HT-29 (cell line): ENCODE results near the gene GRIK1. TPM values are rescaled to one million over a fixed set of nuclear protein-coding genes. Genes with fewer than 3 reads are reported as not detected.
A peak's percentile ranks its signal among the peaks of the same experiment; 100 is the strongest.
"Not testable (repeated sequence)": the region's sequence is repeated elsewhere in the genome, so short reads cannot be mapped to it uniquely, and the experiment has no call there.

Source experiments
- DNase-seq: peaks from one replicate; pipeline ENCODE4 v3.0.0-alpha.2; 2015; ENCODE audit warnings: low spot score
- total RNA-seq: library from RNA; depleted of rRNA; stranded (reverse); fragments of >200 nt; shearing (Covaris generic); gene quantifications from 2 replicates; pipeline ENCODE4 v1.2.3, GENCODE V29; 2014

GRIK1 gene
- total RNA-seq, 1 experiment from 2014 or later: not detected

DNA sequence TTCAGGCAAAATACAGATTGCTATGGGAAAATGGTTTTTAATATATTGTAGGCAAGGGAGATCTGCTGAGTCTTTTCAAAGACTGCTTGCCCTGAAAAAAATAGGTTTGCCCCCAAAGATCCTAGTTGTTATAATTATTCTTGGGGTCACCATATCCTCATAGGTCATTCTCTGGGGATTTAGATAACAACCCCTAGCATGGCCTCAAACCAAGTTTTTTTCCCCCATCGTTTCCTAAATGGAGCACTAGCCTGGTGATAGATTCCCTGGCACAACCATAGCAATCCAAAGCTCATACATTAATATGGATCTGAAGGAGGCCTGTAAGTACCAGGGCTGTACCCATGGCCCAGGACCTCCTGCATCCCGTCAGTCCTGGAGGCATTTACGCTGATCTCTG is 325.9 kb downstream of the GRIK1 start:
- no peak for DNase-seq

DNA sequence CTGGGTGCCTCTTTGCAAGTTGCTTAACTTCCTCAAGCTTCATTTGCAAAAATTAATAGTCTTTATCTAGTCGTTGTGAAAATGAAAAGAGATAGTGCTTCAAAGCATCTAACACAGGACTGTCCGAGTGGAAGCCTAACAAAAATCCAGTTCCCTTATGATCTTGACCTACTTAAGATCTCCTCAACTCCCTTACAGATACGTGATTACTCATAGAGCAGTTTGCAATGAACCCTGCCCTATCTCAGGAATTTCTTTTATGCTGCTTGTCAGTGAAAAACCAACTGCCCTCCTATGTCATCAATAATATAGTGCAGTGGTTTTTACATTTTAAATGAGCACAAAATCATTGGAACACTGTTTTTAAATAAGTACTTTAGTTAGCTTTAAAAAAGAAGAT is 326.8 kb downstream of the GRIK1 start:
- DNase-seq: no peak

DNA sequence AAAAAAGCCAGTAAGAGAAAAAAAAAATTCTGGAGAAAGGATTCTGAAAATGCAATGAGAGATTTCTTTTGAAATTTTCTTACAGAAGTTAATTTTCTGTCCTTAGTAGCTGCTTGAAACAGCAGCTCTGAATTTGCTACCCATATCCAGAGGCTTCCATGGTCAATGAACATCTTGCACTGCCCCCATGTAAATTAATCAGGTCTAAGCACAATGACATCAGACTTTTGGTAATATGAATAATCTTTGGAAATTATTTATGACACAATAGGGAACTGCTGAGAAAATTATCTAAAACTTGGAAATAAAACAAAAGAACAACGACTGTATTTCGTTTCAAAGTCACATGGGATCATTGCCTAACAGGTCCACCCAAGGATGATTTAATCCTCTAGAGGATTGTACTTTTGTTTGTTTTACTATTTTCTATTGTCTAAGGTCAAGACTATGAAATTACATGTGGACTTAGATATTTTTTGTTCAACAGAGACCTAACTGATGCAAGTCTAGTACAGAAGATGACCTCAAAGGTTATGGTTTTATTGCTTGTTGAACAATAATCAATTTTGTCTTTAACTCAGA is 328.9 kb downstream of the GRIK1 start:
- DNase-seq: no peak

DNA sequence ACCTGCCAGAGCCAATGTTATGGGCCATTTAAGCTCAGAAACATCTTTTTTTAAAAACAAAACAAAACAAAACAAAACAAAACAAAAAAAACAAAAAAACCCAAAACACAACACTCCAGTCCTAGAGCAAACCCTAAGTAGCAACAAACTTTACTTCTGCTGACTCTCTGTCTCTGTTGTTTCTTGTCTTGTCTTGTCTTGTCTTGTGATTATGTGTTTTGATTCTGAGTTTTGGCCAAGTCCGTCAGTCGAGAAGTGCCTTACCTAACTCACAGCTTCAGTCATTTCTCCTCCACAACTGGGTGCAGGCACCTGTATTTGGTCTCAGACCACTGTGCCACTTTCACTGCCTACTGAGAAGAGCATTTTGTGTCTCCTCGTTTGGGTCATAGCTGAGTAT is 333.2 kb downstream of the GRIK1 start:
- no peak for DNase-seq

DNA sequence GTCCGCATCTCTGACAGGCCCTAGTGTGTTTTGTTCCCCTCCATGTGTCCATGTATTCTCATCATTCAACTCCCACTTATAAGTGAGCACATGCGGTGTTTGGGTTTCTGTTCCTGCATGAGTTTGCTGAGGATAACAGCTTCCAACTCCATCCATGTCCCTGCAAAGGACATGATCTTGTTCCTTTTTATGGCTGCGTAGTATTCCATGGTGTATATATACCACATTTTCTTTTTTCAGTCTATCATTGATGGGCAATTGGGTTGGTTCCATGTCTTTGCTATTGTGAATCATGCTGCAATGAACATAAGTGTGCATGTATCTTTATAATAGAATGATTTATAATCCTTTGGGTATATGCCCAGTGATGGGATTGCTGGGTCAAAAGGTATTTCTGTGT is 334.6 kb downstream of the GRIK1 start:
- not testable (repeated sequence) for DNase-seq

DNA sequence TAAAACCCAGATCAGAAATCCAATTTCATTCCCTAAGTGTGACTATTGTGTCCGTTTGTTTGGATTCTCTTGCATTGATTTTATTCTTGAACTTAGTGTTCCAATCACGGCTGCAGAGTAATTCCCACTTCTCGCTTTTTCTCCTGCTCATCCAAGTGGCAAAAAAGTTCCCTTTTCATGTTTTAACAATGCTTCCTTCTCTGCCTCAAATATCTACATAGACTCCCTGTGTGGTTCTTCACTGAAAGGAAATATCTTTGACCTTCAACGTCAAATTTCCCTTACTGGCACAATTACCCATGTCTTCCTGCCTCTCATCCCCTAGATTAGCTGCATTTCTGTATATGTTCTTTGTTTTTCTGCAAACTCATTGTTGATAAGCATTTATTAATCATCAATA is 335.7 kb downstream of the GRIK1 start:
- no peak for DNase-seq

DNA sequence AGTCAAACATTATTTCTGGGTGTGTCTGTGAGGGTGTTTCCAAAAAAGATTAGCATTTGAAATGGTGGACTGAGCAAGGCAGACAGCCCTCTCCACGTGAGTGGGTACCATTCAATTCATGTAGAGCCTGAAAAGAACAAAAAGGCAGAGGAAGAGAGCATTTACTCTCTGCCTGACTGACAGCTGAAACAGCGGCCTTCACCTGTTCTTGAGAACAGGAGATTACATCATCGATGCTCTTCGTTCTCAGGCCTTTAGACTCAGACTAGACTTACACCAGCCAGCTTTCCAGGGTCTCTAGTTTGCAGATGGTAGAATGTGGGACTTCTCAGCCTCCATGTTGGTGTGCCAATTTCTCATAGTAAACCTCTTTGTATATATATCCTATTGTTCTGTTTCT is 338.7 kb downstream of the GRIK1 start:
- no peak for DNase-seq

- DNase-seq: no peak
Measured at GRCh38 chr21:29586696-29587095, 353.1 kb downstream of the GRIK1 start.

GRCh38 chr21:29585462-29585861 is 354.3 kb downstream of the GRIK1 start:
- no peak for DNase-seq

DNA sequence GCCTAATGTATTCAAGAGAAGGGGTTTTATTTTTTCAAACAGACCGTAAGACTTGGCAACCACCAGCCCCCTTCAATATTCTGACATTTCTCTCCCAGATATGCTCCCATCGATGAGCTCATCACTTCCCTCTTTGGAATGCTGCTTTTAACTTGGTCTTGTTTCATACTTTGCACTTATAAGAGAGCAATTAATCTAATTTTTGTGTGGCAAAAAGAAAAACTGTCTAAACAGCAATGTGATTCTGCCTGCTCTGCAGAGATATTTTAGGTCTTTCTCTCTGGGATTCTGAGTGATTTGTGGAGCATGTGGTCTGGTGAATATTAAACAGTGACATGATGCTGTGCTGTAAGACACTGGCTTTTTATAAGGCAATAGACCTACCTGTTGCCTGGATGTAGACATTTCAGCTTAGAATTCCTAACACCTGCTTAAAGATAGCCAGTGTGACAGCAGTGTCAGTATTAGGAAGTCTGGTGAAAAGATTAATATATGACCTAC is 356.3 kb downstream of the GRIK1 start:
- no peak for DNase-seq

- no peak for DNase-seq
Measured at GRCh38 chr21:29582855-29583254, 356.9 kb downstream of the GRIK1 start.

DNA sequence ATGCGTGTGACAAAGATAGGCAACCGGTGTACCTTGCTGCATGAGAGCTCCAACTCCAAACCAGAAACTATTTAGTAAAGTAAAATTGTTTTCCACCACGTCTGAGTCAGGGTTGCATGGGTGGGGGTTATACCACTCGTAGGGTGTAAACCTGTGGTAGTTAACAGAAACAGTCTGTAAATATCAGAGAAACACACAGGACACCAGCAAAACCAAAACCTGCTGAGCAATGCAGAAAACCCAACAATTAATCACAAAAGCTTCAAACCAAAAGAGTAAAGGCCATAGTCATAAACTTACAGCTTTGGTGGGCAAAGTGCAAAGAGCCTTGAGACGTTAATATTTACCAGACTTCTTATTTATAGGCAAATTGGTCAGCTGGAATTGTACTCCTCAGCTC is 358.4 kb downstream of the GRIK1 start:
- DNase-seq: peak; percentile 1

GRCh38 chr21:29580732-29581285 is 359.0 kb downstream of the GRIK1 start:
- DNase-seq: no peak

DNA sequence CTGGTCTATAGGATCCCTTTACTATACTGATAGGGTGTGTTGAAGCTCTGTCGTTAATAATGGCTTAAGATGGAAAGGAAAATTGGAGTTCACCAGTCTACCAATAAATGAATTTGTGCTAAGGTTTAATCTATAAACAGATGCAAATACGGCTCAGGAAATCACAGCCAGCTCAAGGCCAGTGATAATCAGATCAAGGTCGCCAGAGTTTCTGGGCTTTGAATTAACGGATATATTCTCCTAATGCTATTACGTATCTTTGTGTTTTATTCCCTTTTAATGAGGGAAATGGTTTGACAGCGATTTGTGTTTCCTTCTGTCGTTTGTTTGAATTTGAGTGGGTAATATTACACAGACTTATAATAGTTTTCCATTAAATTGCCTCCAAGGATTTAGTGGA is 361.5 kb downstream of the GRIK1 start:
- no peak for DNase-seq

DNA sequence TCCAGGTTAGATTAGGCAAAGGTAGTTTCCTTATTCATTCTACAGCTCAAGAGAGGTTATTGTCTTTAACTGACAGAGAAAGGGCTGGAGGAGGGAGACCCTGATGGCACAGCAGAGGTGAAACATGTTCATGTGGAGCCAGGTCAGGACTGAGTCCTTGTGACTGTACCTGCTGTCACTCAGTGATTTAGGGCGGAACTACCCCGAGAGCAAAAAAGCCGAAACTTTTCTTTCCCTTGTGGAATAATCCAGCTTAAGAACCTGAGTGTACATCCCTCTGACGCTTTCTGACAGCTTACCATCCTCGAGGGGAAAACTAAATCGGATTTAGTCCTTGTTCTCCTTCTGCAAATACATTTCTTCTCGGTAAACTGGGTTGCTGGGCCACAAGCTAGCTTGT is 367.8 kb downstream of the GRIK1 start:
- no peak for DNase-seq

DNA sequence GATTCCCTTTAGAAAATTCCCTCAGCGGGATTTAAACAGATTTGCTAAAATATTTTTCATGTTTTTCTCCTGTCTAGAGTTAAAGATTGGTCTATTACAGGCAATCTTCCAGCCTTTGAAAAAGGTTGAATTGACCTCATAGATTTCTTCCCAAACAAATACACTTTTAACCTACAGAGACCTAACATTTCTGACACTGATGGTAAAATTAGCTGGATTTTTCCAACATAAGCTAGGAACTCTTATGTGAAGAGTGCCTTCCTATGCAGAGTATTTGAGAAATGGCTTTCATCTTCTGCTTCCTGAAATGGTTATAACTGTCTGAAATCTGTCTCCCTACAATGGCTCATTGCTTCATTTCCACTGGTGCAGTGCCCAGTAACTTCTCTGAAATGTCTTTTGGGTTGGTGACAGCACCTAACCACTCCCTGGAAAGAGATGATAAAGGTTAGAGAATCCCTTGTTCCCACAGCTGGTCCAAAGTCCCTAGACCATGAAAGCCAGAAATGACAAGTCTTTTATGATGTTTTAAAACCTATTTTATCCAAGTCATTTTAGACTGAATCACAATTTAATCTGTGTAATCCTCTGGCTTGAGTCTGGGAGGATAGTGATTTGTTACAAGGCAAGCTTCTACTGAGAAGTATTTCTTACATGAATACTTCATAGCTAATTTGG is 371.6 kb downstream of the GRIK1 start:
- no peak for DNase-seq

DNA sequence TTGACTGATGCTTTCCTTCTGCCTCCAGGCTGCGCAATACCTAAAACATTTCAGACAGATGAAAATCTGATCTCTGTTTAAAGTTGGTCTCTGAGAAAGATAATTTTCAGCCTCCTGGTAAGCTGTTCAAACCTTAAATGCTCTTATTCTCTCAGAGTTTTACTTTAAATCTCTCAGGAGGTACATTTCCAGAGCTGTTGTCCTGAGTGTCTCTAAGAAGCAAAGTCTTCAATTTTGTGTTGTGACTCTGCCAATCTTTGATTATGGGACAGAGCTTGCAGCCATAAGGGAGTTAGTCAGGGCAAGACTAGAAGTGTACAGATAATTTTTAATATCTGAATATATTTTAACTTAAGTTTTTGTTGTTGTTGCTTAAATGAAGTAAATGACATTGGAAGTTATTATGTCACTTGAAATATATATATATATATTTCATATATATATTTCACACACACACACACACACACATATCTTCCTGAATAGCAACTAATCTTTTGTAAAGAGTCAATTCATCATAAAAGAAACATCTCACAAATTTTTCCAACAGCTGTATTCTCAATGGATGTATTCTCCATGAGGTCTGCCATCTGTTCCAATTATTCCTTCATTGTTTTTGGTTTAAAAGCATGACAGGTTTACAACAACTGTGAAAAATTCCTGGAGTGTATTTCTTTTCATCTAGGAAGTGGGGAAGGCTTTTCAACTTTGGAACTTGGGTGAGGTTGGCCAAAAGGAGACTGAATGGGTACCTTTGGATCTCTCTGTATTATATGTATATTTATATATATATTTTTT is 381.7 kb downstream of the GRIK1 start:
- no peak for DNase-seq

DNA sequence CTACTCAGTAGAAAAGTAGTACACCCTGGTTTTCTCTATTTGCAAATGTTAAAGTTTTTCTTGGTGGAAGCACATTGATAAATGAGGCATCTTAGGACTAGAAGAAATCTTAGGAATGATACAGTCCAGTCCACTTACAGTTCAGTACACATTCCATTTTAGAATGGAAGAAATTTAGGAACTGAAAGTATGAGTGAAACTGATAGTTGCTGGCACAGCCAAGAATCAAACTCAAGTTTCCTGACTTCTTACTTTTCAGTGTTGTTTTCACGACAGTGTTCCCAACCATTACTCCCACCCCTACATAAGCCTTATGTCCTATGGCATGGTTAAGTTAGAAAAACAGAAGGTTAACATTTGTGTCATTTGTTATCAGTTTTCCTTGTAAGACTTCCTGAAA is 382.6 kb downstream of the GRIK1 start:
- DNase-seq: no peak

DNA sequence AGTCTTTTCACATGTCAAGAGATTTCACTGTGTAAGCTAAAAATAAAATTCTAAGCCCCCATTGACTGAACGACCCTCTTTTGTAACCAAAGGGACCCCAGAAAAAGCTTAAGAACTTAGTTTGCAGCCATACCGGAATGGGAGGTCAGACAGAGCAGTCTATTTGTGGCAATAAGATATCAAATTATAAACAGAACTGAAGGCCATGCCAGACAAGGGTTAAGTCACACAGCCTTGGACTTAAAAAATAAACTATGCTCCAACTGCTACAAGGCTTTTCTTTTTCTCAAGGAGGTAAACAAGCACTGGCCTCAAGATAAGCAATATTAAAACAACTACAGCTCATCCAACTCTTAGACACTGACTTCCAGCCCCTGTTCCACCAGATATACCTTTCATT is 384.2 kb downstream of the GRIK1 start:
- no peak for DNase-seq

- no peak for DNase-seq
Measured at GRCh38 chr21:29550205-29550604, 389.6 kb downstream of the GRIK1 start.

GRCh38 chr21:29549614-29550013 is 390.2 kb downstream of the GRIK1 start:
- DNase-seq: no peak

- no peak for DNase-seq
Measured at GRCh38 chr21:29547998-29548397, 391.8 kb downstream of the GRIK1 start.
